Stomach (tissue), 9 donors: ENCODE data around the gene RILP. TPM values are rescaled to one million over a fixed set of nuclear protein-coding genes. Genes with fewer than 3 reads are reported as not detected.

ENCODE experiments used
- DNase-seq, 2 donors: peaks; one replicate each; pipeline versions ENCODE4 v3.0.0 to v3.0.0-alpha.2; 2013 to 2019
- H3K27ac ChIP-seq, 5 donors: fragments of 200-600 bp in 4 of 5; sonication (generic) in 4 of 5; one replicate each; pipeline ENCODE4 v1.5.1; 2013 to 2019; ENCODE audit warnings: mild to moderate bottlenecking in 1 of 5, moderate library complexity in 1 of 5
- H3K27me3 ChIP-seq, 3 donors: fragments of 200-600 bp; sonication (generic); one replicate each; pipeline ENCODE4 v1.5.1; 2017 to 2019; ENCODE audit warnings: mixed run types in 1 of 3
- H3K36me3 ChIP-seq, 4 donors: fragments of 200-600 bp; sonication (generic); 1 replicate in 3 of 4; 2 replicates in 1 of 4; pipeline ENCODE4 v1.5.1; 2016 to 2019
- H3K4me1 ChIP-seq, 4 donors: fragments of 200-600 bp; sonication (generic); one replicate each; pipeline ENCODE4 v1.5.1; 2016 to 2019
- H3K4me3 ChIP-seq, 4 donors: fragments of 200-600 bp; sonication (generic) in 3 of 4; one replicate each; pipeline ENCODE4 v1.5.1; 2016 to 2019; ENCODE audit warnings: mild to moderate bottlenecking in 1 of 4
- H3K9me3 ChIP-seq, 4 donors: fragments of 200-600 bp; sonication (generic); one replicate each; pipeline ENCODE4 v1.5.1; 2016 to 2019
- CTCF ChIP-seq, 7 experiments: fragments of 450-650 bp in 4 of 7; fragments of 200-600 bp in 3 of 7; sonication (generic) in 3 of 7; IDR thresholded peaks; one replicate each; pipeline ENCODE4 v1.5.1; 2016 to 2019; ENCODE audit warnings: antibody characterized with exemption in 7 of 7, control low read depth in 2 of 7, mild to moderate bottlenecking in 1 of 7
- EP300 ChIP-seq: sonication (generic); formaldehyde crosslinking; IDR thresholded peaks from one replicate; pipeline ENCODE4 v1.6.1; 2017; ENCODE audit warnings: antibody characterized with exemption
- POLR2A ChIP-seq, 4 donors: fragments of 450-650 bp; IDR thresholded peaks; one replicate each; pipeline ENCODE4 v1.6.1; 2016; ENCODE audit warnings: antibody characterized with exemption in 4 of 4, control low read depth in 2 of 4, mild to moderate bottlenecking in 1 of 4, moderate library complexity in 1 of 4
- POLR2AphosphoS5 ChIP-seq, 3 donors: sonication (generic); formaldehyde crosslinking; IDR thresholded peaks; one replicate each; pipeline ENCODE4 v1.6.1; 2016; ENCODE audit warnings: antibody characterized with exemption in 3 of 3
- WGBS, 5 donors: extraction: QIAGEN DNeasy Blood & Tissue Kit in 3 of 5; methylation state at CpG; one replicate each; pipeline versions ENCODE4 v1.1.5 to v1.1.7; 2013 to 2018; 5-methylcytosine and 5-hydroxymethylcytosine counted together
- intact Hi-C: fragments of 100-400 bp; cut with DNase I; formaldehyde crosslinking; loops from one replicate; pipeline ENCODE4 v1.15.1; 2023; ENCODE audit warnings: low total_unique reads
- polyA plus RNA-seq, 3 donors: library from polyadenylated mRNA; stranded (reverse); fragments of 200-250 nt; gene quantifications; one replicate each; pipeline ENCODE4 v1.2.3, GENCODE V29; 2013
- total RNA-seq, 5 donors: library from RNA; depleted of rRNA; stranded (reverse); fragments of >200 nt; gene quantifications; one replicate each; pipeline versions ENCODE4 v1.1.0 to v1.2.3, GENCODE V29; 2014 to 2016
- donor health status: healthy with polysubstance abuse.
- donor health status: Bipolar disorder and iron deficiency.
- donor health status: healthy.

Gene RILP
- total and polyA plus RNA-seq, 8 donors = 8.6 to 284 (median 25.8) TPM

- H3K4me1 ChIP-seq = peaks cover 6 to 22% (median 8%) of the 10 kb centered on the region in 4 donors
- WGBS, 5 donors = 84 to 88% (median 86%) methylated on average over 9 to 13 of the region's 13 CpGs
- H3K36me3 ChIP-seq = peaks cover 4 to 56% (median 48%) of the 10 kb centered on the region in 4 donors
- intact Hi-C loops = no loop called here
- DNase-seq = no peak
- TF ChIP-seq CTCF (IDR thresholded peaks at IDR 0.05) = no peak
- H3K4me3 ChIP-seq = no peak overlapping the region
- H3K9me3 ChIP-seq = no peaks in the 10 kb centered on the region
- no peaks in the 10 kb centered on the region for H3K27me3 ChIP-seq
- H3K27ac ChIP-seq = no peak overlapping the region
These were observed 33.6 kb downstream of the RILP start for GRCh38 chr17:1616101-1616500.

- no peak for DNase-seq
- H3K4me3 ChIP-seq = no peak overlapping the region
- intact Hi-C loops = no loop called here
- TF ChIP-seq EP300 (no peak), CTCF (IDR thresholded peaks at IDR 0.05) (no peak), POLR2A (IDR thresholded peaks at IDR 0.05) (no peak), POLR2AphosphoS5 (IDR thresholded peaks at IDR 0.05) (no peak)
- no peaks in the 10 kb centered on the region for H3K9me3 ChIP-seq
- peaks cover 0 to 12% (median 5%) of the 10 kb centered on the region in 4 donors for H3K4me1 ChIP-seq
- peak overlapping the region in 2 of 5 donors; percentile 14 to 27 for H3K27ac ChIP-seq
- peaks cover 4 to 59% (median 49%) of the 10 kb centered on the region in 4 donors for H3K36me3 ChIP-seq
- WGBS, 5 donors = 82 to 92% (median 89%) methylated on average over 16 of the region's 16 CpGs
- H3K27me3 ChIP-seq = no peaks in the 10 kb centered on the region
These were observed 37.3 kb downstream of the RILP start for GRCh38 chr17:1612400-1612799.

GRCh38 chr17:1611715-1612114 lies 38.0 kb downstream of the RILP start:
- Histone ChIP-seq H3K4me1 (peaks cover 0 to 17% (median 9%) of the 10 kb centered on the region in 4 donors), H3K9me3 (no peaks in the 10 kb centered on the region), H3K36me3 (peaks cover 4 to 59% (median 49%) of the 10 kb centered on the region in 4 donors), H3K4me3 (no peak overlapping the region), H3K27ac (peak overlapping the region in 2 of 5 donors; percentile 14 to 27), H3K27me3 (no peaks in the 10 kb centered on the region)
- no peak for TF ChIP-seq POLR2AphosphoS5 (IDR thresholded peaks at IDR 0.05)
- WGBS, 5 donors = 85 to 93% (median 91%) methylated on average over 10 of the region's 10 CpGs
- intact Hi-C loops = no loop called here
- DNase-seq = no peak

GRCh38 chr17:1608676-1609075 lies 41.0 kb downstream of the RILP start:
- Histone ChIP-seq H3K9me3 (no peaks in the 10 kb centered on the region), H3K27ac (peak overlapping the region in 2 of 5 donors; percentile 65 to 69), H3K36me3 (peaks cover 4 to 41% (median 28%) of the 10 kb centered on the region in 4 donors), H3K4me1 (peaks cover 5 to 37% (median 29%) of the 10 kb centered on the region in 4 donors), H3K27me3 (no peaks in the 10 kb centered on the region), H3K4me3 (no peak overlapping the region)
- TF ChIP-seq EP300 = no peak
- TF ChIP-seq POLR2AphosphoS5 (IDR thresholded peaks at IDR 0.05) = no peak
- no peak for TF ChIP-seq POLR2A (IDR thresholded peaks at IDR 0.05)
- TF ChIP-seq CTCF (IDR thresholded peaks at IDR 0.05) = no peak
- WGBS, 5 donors = 87 to 94% (median 93%) methylated on average over 7 of the region's 7 CpGs
- DNase-seq = no peak
- intact Hi-C loops = no loop called here

- Histone ChIP-seq H3K36me3 (peaks cover 4 to 39% (median 22%) of the 10 kb centered on the region in 4 donors), H3K4me3 (no peak overlapping the region), H3K4me1 (peaks cover 5 to 37% (median 29%) of the 10 kb centered on the region in 4 donors), H3K27ac (peak overlapping the region in 4 of 5 donors; percentile 29 to 75 (median 67)), H3K9me3 (no peaks in the 10 kb centered on the region), H3K27me3 (no peaks in the 10 kb centered on the region)
- intact Hi-C loops = no loop called here
- no peak for TF ChIP-seq POLR2A (IDR thresholded peaks at IDR 0.05)
- no peak for TF ChIP-seq EP300
- TF ChIP-seq CTCF (IDR thresholded peaks at IDR 0.05) = no peak
- TF ChIP-seq POLR2AphosphoS5 (IDR thresholded peaks at IDR 0.05) = no peak
- WGBS, 5 donors = 77 to 90% (median 84%) methylated on average over 5 of the region's 5 CpGs
- DNase-seq = no peak
These were observed 41.7 kb downstream of the RILP start for GRCh38 chr17:1607971-1608320.
